Suprapubic skin (tissue), 4 donors: ENCODE measurements around the gene MEIS1. TPM values are rescaled to one million over a fixed set of nuclear protein-coding genes. Genes with fewer than 3 reads are reported as not detected.
"Not testable (repeated sequence)": the region's sequence is repeated elsewhere in the genome, so short reads cannot be mapped to it uniquely, and the experiment has no call there.

Source experiments
- DNase-seq, 2 donors: peaks; one replicate each; pipeline ENCODE4 v3.0.0-alpha.2; 2019; ENCODE audit warnings: low spot score in 2 of 2
- H3K27ac ChIP-seq: fragments of 200-600 bp; sonication (generic); one replicate; pipeline ENCODE4 v1.5.1; 2019
- H3K27me3 ChIP-seq: fragments of 200-600 bp; sonication (generic); one replicate; pipeline ENCODE4 v1.5.1; 2019
- H3K36me3 ChIP-seq: fragments of 200-600 bp; sonication (generic); one replicate; pipeline ENCODE4 v1.5.1; 2019
- H3K4me1 ChIP-seq: fragments of 200-600 bp; sonication (generic); one replicate; pipeline ENCODE4 v1.5.1; 2019
- H3K4me3 ChIP-seq: fragments of 200-600 bp; sonication (generic); one replicate; pipeline ENCODE4 v1.5.1; 2019; ENCODE audit warnings: mild to moderate bottlenecking
- H3K9me3 ChIP-seq: fragments of 200-600 bp; sonication (generic); one replicate; pipeline ENCODE4 v1.5.1; 2019
- EP300 ChIP-seq: sonication (generic); formaldehyde crosslinking; IDR thresholded peaks from one replicate; pipeline ENCODE4 v1.6.1; 2017; ENCODE audit warnings: antibody characterized with exemption
- POLR2A ChIP-seq, 2 donors: fragments of 450-650 bp; IDR thresholded peaks; one replicate each; pipeline ENCODE4 v1.6.1; 2017; ENCODE audit warnings: antibody characterized with exemption in 2 of 2, mild to moderate bottlenecking in 2 of 2, moderate library complexity in 2 of 2
- POLR2AphosphoS5 ChIP-seq, 3 donors: sonication (generic); formaldehyde crosslinking; IDR thresholded peaks; one replicate each; pipeline ENCODE4 v1.6.1; 2017; ENCODE audit warnings: antibody characterized with exemption in 3 of 3
- WGBS: methylation state at CpG from one replicate; pipeline ENCODE4 v1.1.5; 2018; 5-methylcytosine and 5-hydroxymethylcytosine counted together
- total RNA-seq, 4 donors: library from RNA; depleted of rRNA; stranded (reverse); fragments of >200 nt; gene quantifications; one replicate each; pipeline ENCODE4 v1.1.0, GENCODE V29; 2016
- TF ChIP-seq, protein P1 (sequence below), 2 donors: fragments of 200-600 bp in 1 of 2; fragments of 450-650 bp in 1 of 2; sonication (generic) in 1 of 2; IDR thresholded peaks; one replicate each; pipeline ENCODE4 v1.5.1; 2016 to 2019; ENCODE audit warnings: antibody characterized with exemption in 2 of 2, mild to moderate bottlenecking in 1 of 2, moderate library complexity in 1 of 2

The MEIS1 gene
- total RNA-seq, 4 donors from 2014 or later, result 12.7 to 28.0 (median 20.3) TPM

DNA sequence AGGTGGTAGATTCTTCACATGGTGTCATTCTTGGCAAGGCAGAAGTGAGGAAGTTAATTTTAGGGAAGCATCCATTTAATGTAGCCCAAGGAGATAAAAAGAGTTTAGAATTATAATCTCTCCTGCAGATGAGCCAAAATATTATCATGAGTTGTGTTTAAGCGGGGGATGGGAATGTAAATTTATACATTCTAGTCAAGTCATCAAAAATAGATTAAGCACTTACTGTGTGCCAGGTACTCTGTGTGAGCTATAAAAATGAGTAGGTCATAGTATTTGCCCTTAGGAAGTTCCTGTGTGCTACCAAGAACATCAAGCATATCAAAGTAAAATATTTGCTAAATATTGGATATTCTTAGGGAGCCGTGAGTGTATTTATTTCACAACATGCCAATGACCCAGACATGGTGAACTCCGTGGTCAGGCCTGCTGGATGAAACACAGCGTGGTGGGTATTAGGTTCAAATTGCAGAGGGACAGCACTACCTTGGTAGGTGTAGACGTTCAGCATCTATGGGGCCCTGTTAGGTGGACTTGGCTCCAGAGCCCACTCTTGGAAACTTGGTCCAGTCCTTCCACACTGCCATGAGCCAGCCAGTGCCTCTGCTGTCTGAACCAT is 37.4 kb downstream of the MEIS1 start:
- Histone ChIP-seq H3K4me3 (no peak overlapping the region), H3K27ac (no peak overlapping the region), H3K9me3 (no peaks in the 10 kb centered on the region), H3K27me3 (no peaks in the 10 kb centered on the region), H3K36me3 (no peaks in the 10 kb centered on the region), H3K4me1 (no peaks in the 10 kb centered on the region)
- no peak for DNase-seq
- 84% methylated on average over 5 of the region's 5 CpGs for whole genome bisulfite sequencing
- TF ChIP-seq EP300 (no peak), POLR2A (IDR thresholded peaks at IDR 0.05) (no peak), POLR2AphosphoS5 (IDR thresholded peaks at IDR 0.05) (no peak)
- TF ChIP-seq, protein P1, sequence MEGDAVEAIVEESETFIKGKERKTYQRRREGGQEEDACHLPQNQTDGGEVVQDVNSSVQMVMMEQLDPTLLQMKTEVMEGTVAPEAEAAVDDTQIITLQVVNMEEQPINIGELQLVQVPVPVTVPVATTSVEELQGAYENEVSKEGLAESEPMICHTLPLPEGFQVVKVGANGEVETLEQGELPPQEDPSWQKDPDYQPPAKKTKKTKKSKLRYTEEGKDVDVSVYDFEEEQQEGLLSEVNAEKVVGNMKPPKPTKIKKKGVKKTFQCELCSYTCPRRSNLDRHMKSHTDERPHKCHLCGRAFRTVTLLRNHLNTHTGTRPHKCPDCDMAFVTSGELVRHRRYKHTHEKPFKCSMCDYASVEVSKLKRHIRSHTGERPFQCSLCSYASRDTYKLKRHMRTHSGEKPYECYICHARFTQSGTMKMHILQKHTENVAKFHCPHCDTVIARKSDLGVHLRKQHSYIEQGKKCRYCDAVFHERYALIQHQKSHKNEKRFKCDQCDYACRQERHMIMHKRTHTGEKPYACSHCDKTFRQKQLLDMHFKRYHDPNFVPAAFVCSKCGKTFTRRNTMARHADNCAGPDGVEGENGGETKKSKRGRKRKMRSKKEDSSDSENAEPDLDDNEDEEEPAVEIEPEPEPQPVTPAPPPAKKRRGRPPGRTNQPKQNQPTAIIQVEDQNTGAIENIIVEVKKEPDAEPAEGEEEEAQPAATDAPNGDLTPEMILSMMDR (IDR thresholded peaks at IDR 0.05), result no peak

DNA sequence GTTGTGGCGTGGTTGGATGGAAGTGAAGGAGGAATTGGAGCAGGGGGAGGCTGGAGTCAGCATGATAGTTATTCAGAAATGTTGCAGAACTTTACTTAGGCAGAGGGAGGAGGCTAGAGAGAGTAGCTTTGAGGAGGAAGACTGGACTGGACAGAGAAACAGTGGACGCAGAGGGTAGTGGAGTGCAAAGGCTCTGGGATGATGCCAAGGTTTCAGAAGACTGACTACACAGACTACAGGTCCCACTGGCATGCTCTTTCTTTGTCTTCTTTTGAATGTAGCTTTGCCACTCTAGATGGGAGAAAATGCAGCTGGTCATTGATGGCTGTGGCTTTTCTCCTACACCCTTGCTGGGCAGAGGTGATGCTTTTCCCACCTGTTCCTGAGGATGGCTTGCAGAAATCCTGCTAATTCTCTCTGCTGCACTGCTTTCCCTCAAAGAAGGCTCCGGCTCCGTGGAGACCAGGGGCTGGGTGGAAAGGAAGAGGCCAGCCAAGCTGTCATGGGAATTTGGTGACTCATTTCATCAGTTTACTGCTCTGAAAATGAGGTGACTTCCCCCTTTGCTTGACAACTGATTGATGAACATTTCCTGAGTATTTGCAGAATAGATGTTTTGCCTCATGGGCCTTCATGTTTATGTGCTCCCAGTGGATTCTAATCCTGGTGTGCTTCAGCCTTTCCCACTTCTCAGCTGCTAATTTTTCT is 42.4 kb downstream of the MEIS1 start:
- H3K27ac ChIP-seq, result no peak overlapping the region
- H3K4me1 ChIP-seq, result peaks cover 6% of the 10 kb centered on the region
- no peak for DNase-seq
- TF ChIP-seq EP300, result no peak
- no peak for TF ChIP-seq POLR2AphosphoS5 (IDR thresholded peaks at IDR 0.05)
- TF ChIP-seq POLR2A (IDR thresholded peaks at IDR 0.05), result no peak
- TF ChIP-seq, protein P1 (IDR thresholded peaks at IDR 0.05), result no peak
- H3K9me3 ChIP-seq, result no peaks in the 10 kb centered on the region
- no peaks in the 10 kb centered on the region for H3K27me3 ChIP-seq
- H3K4me3 ChIP-seq, result no peak overlapping the region
- WGBS, result 52% methylated on average over 4 of the region's 4 CpGs
- no peaks in the 10 kb centered on the region for H3K36me3 ChIP-seq

DNA sequence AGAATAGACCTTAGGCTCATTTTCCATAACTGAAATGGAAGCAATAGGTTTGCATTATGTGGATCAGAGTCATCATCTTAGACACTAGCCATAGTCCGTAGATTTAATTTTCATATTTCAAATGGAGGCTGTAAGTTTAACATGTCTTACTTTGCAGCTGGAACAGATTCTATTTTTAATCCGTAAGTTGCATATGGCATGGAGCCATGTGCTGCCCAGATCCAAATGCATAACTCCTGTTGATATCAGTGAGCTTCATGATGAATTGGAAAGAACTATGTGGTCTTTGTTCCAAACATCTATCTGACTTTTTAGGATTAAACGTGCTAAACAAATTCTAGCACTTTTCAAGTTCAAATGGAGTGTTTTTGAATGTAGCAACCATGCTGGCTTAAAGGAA is 43.4 kb downstream of the MEIS1 start:
- H3K27me3 ChIP-seq, result no peaks in the 10 kb centered on the region
- TF ChIP-seq POLR2AphosphoS5 (IDR thresholded peaks at IDR 0.05) (no peak), EP300 (no peak), POLR2A (IDR thresholded peaks at IDR 0.05) (no peak)
- TF ChIP-seq, protein P1 (IDR thresholded peaks at IDR 0.05), result no peak
- H3K27ac ChIP-seq, result no peak overlapping the region
- no peak overlapping the region for H3K4me3 ChIP-seq
- 37% methylated on average over 3 of the region's 3 CpGs for WGBS
- peaks cover 6% of the 10 kb centered on the region for H3K4me1 ChIP-seq
- no peak for DNase-seq
- H3K36me3 ChIP-seq, result no peaks in the 10 kb centered on the region
- no peaks in the 10 kb centered on the region for H3K9me3 ChIP-seq

DNA sequence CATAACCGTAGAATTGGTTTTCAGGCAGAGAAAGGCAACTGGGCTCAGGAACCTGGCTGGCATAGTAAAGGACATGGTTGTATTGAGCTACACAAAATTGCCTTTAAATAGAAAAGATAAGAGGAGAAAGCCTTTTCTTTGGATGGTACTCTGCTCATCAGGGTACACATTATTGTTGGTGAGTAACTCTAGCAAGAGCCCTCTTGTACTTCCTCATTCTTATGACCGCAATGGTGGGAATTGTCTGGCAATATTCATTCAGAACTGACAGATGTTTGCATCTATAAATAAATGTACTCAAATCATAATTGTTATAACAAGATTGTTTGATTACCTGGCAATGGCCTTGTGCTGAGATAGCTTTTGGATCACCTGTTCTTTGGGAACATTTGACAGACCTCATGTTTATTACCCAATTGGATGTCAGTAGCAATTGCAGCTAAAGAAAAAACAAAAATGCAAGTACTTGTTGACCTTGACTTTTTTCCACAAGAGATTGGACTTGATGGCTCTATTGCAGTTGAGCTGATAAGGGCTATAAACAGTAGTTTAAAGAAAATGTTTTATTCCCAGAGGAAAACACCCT is 43.9 kb downstream of the MEIS1 start:
- Histone ChIP-seq H3K27me3 (no peaks in the 10 kb centered on the region), H3K4me1 (peaks cover 6% of the 10 kb centered on the region), H3K36me3 (no peaks in the 10 kb centered on the region), H3K4me3 (no peak overlapping the region), H3K27ac (no peak overlapping the region), H3K9me3 (no peaks in the 10 kb centered on the region)
- no peak for DNase-seq
- 70% methylated on average over 2 of the region's 2 CpGs for WGBS
- TF ChIP-seq POLR2AphosphoS5 (IDR thresholded peaks at IDR 0.05) (no peak), EP300 (no peak), POLR2A (IDR thresholded peaks at IDR 0.05) (no peak)
- TF ChIP-seq, protein P1 (IDR thresholded peaks at IDR 0.05), result no peak

DNA sequence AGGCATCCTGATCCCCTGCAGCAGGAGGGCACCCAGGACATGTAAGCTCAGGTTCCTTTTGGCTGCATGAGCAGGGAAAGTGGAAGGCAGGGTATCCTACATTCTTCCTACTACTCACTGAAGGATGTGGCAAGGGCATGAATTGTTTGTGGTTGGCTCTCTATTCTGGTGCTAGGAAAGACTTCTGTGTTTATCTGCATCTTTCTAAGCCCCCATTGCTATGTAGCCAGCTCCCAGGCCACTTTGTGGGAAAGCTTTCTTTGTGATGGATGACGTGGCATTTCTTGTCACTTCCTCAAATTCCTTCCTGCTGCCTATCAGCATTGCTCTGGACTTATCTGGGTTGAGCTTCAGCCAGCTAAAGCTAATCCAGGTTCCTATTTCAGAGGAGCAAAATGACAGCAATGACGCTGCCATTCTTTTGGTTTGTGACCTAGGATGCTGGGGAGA is 46.2 kb downstream of the MEIS1 start:
- Histone ChIP-seq H3K4me3 (no peak overlapping the region), H3K36me3 (no peaks in the 10 kb centered on the region), H3K27ac (no peak overlapping the region), H3K27me3 (no peaks in the 10 kb centered on the region), H3K9me3 (no peaks in the 10 kb centered on the region), H3K4me1 (peaks cover 6% of the 10 kb centered on the region)
- TF ChIP-seq, protein P1 (IDR thresholded peaks at IDR 0.05), result no peak
- TF ChIP-seq POLR2A (IDR thresholded peaks at IDR 0.05), result no peak
- no peak for TF ChIP-seq POLR2AphosphoS5 (IDR thresholded peaks at IDR 0.05)
- no peak for TF ChIP-seq EP300
- no peak for DNase-seq
- WGBS, result 65% methylated on average over 2 of the region's 2 CpGs

DNA sequence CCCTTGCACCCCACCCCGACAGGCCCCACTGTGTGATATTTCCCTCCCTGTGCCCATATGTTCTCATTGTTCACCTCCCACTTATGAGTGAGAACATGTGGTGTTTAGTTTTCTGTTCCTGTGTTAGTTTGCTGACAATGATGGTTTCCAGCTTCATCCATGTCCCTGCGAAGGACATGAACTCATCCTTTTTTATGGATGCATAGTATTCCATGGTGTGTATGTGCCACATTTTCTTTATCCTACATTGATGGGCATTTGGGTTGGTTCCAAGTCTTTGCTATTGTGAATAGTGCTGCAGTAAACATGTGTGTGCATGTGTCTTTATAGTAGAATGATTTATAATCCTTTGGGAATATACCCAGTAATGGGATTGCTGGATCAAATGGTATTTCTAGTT is 50.3 kb downstream of the MEIS1 start:
- not testable (repeated sequence) for H3K4me3 ChIP-seq, H3K4me1 ChIP-seq, DNase-seq, H3K27me3 ChIP-seq, H3K27ac ChIP-seq, H3K9me3 ChIP-seq, H3K36me3 ChIP-seq
- 91% methylated on average over 2 of the region's 2 CpGs for WGBS
